Panc1 (cell line): Measurements from ENCODE around the gene NKD1. TPM values are rescaled to one million over a fixed set of nuclear protein-coding genes. Genes with fewer than 3 reads are reported as not detected.
A peak's percentile ranks its signal among the peaks of the same experiment; 100 is the strongest.

Experiments used
- ATAC-seq: fragments of 200-7000 bp; cut with Tn5 transposase; 2 replicates; pipeline ENCODE4 v1.9.1; 2020; ENCODE audit warnings: mild to moderate bottlenecking, moderate library complexity
- BruUV-seq: library from RNA; stranded (reverse); fragments of 400-500 nt; replicated peaks from 2 replicates; lab custom pipeline; 2021; lab: Mats Ljungman, UMichigan
- CTCF ChIA-PET: fragments of 300-600 bp; sonication (Branson Sonifier 250); formaldehyde crosslinking; loops from one replicate; lab custom pipeline; 2022; ENCODE audit warnings: antibody characterized with exemption; lab: Charles Lee
- POLR2A ChIA-PET: fragments of 300-600 bp; sonication (Branson Sonifier 250); formaldehyde crosslinking; loops from one replicate; lab custom pipeline; 2022; ENCODE audit warnings: antibody characterized with exemption; lab: Charles Lee
- DNase-seq: peaks from one replicate; pipeline ENCODE4 v3.0.0-alpha.2; 2010; ENCODE audit warnings: low read depth, low spot score
- H3K27ac ChIP-seq: 2 replicates; pipeline ENCODE4 v1.5.1; 2011; ENCODE audit warnings: mild to moderate bottlenecking, low read length, inconsistent platforms
- H3K27me3 ChIP-seq: fragments of 200-500 bp; sonication (Bioruptor generic); 2 replicates; pipeline ENCODE4 v1.6.0; 2014; ENCODE audit warnings: low read length, inconsistent platforms; ENCODE audit not compliant: control insufficient read depth, insufficient read depth
- H3K36me3 ChIP-seq: fragments of 200-500 bp; sonication (Bioruptor generic); 2 replicates; pipeline ENCODE4 v1.5.1; 2014; ENCODE audit warnings: inconsistent platforms, mild to moderate bottlenecking, low read length, moderate library complexity; ENCODE audit not compliant: control insufficient read depth, insufficient read depth
- H3K4me1 ChIP-seq: 2 replicates; pipeline ENCODE4 v1.5.1; 2011; ENCODE audit warnings: inconsistent platforms, mild to moderate bottlenecking, low read length, moderate library complexity; ENCODE audit not compliant: control insufficient read depth, insufficient read depth
- H3K4me3 ChIP-seq, 2 experiments: 2 replicates each; pipeline ENCODE4 v1.5.1; 2011 to 2012; ENCODE audit warnings: low read depth in 2 of 2, low read length in 2 of 2, mild to moderate bottlenecking in 2 of 2, inconsistent platforms in 1 of 2, moderate library complexity in 1 of 2
- H3K9me3 ChIP-seq: fragments of 200-500 bp; sonication (Bioruptor generic); 2 replicates; pipeline ENCODE4 v1.5.1; 2014; ENCODE audit warnings: low read depth, mild to moderate bottlenecking, inconsistent platforms, low read length, moderate library complexity; ENCODE audit not compliant: control insufficient read depth, insufficient read depth
- POLR2AphosphoS5 ChIP-seq: IDR thresholded peaks from 2 replicates; pipeline ENCODE4 v1.6.1; 2012; ENCODE audit warnings: mild to moderate bottlenecking, low read depth, low read length, moderate library complexity
- SIN3A ChIP-seq: IDR thresholded peaks from 2 replicates; pipeline ENCODE4 v1.6.1; 2012; ENCODE audit warnings: low read depth, mild to moderate bottlenecking, low read length, moderate library complexity, borderline replicate concordance; ENCODE audit not compliant: insufficient read depth
- TCF7L2 ChIP-seq: IDR thresholded peaks from 2 replicates; pipeline ENCODE4 v1.6.1; 2011; ENCODE audit warnings: mild to moderate bottlenecking, low read depth, low read length, inconsistent platforms
- in situ Hi-C: cut with HindIII; loops from 2 replicates; pipeline ENCODE4 v1.10.0; 2016; ENCODE audit warnings: low sequenced_read_pairs, low pct_unique_long_range_greater_than_20kb
- intact Hi-C: fragments of 100-400 bp; cut with micrococcal nuclease; formaldehyde crosslinking; loops from one replicate; pipeline ENCODE4 v1.10.0; 2022; ENCODE audit not compliant: unreplicated experiment
- total RNA-seq: library from RNA; stranded (reverse); gene quantifications from one replicate; pipeline ENCODE4 v1.2.1, GENCODE V29; 2021; ENCODE audit not compliant: unreplicated experiment
- TF ChIP-seq, protein P1 (sequence below), 2 experiments: IDR thresholded peaks; 2 replicates each; pipeline ENCODE4 v1.6.1; 2011 to 2012; ENCODE audit warnings: low read depth in 2 of 2, control low read depth in 1 of 2, low read length in 1 of 2, mild to moderate bottlenecking in 1 of 2, moderate library complexity in 1 of 2; ENCODE audit not compliant: insufficient read depth in 1 of 2
- TF ChIP-seq, protein P2 (sequence below): fragments of 450-650 bp; IDR thresholded peaks from 2 replicates; pipeline ENCODE4 v1.5.1; 2017; ENCODE audit warnings: mild to moderate bottlenecking

NKD1 gene
- total RNA-seq, 1 experiment from 2014 or later: 0.18 TPM

DNA sequence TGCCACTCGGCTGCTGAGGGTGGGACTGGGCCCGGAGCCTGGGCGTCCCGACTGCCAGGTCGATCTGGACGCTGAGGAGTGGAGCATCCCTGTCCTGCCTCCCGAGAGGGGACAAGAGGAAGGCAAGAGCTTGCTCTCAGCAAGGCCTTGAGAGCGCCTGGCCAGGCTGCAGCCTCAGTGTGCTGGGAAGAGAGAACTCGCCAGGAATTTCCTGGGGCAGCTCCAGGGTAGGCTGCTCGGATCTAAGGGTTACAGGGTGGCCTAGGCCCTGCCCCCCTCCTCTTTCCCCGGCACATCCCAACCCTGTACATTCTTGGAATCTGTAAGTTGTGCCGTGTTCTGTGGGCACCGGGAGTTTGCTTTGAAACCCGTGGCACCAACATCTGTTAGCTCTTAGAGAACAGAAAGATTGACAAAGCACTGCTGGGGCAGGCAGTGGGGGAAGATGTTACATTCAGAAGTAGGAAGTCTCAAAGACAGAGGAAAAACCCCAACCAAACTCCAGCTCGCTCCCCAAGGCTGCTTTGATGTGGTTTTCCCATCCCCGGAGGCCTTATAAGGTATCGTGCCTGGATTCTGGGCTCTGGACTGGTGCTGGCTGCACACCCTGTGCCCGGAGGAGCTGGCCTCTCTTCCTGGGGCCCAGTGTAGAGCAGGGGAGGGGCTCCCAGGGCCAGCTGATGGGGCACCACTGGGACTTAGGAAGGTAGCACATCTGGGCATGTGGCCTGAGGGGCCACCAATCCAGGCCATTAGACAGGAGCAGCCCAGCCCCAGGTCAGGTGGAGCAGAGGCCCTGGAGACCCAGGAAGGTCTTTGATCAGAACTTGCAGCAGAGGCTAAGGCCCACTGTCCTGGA, 55.2 kb downstream of the NKD1 start:
- ChIA-PET POLR2A (no interaction called here), CTCF (no interaction called here)
- intact Hi-C loops (no loop called here), in situ Hi-C loops (no loop called here)
- TF ChIP-seq TCF7L2: peak; percentile 56; the same call in 1 of the 2 replicates
- TF ChIP-seq, protein P1, sequence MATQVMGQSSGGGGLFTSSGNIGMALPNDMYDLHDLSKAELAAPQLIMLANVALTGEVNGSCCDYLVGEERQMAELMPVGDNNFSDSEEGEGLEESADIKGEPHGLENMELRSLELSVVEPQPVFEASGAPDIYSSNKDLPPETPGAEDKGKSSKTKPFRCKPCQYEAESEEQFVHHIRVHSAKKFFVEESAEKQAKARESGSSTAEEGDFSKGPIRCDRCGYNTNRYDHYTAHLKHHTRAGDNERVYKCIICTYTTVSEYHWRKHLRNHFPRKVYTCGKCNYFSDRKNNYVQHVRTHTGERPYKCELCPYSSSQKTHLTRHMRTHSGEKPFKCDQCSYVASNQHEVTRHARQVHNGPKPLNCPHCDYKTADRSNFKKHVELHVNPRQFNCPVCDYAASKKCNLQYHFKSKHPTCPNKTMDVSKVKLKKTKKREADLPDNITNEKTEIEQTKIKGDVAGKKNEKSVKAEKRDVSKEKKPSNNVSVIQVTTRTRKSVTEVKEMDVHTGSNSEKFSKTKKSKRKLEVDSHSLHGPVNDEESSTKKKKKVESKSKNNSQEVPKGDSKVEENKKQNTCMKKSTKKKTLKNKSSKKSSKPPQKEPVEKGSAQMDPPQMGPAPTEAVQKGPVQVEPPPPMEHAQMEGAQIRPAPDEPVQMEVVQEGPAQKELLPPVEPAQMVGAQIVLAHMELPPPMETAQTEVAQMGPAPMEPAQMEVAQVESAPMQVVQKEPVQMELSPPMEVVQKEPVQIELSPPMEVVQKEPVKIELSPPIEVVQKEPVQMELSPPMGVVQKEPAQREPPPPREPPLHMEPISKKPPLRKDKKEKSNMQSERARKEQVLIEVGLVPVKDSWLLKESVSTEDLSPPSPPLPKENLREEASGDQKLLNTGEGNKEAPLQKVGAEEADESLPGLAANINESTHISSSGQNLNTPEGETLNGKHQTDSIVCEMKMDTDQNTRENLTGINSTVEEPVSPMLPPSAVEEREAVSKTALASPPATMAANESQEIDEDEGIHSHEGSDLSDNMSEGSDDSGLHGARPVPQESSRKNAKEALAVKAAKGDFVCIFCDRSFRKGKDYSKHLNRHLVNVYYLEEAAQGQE (IDR thresholded peaks at IDR 0.05; ENCODE audit: insufficient read depth in 1 of 2, low read depth in 2 of 2, low read length in 1 of 2): no peak
- no peak for DNase-seq
- Histone ChIP-seq H3K27ac (no peak overlapping the region), H3K4me3 (no peak overlapping the region), H3K36me3 (no peaks in the 10 kb centered on the region), H3K4me1 (no peaks in the 10 kb centered on the region), H3K27me3 (no peaks in the 10 kb centered on the region), H3K9me3 (no peaks in the 10 kb centered on the region)
- no TSS peak for BruUV-seq
- ATAC-seq: no peak

DNA sequence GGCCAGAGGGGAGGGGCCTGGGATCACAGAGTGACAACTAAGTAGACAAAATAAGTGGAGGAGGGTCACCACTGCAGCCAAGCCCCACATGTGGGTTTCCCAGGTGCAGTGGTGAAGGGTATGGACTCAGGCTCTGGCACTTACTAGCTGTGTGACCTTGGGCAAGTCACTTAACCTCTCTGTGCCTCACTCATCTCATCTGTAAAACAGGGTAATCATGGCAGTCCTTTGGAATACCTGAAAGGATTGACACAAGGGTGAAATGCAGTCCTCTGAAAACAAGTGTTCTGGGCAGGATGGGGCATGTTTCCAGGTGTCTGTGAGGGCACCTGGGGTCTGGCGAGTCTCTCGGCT, 55.8 kb downstream of the NKD1 start:
- no peaks in the 10 kb centered on the region for H3K9me3 ChIP-seq
- BruUV-seq: no TSS peak
- no peak overlapping the region for H3K27ac ChIP-seq
- H3K27me3 ChIP-seq: no peaks in the 10 kb centered on the region
- intact Hi-C loops: no loop called here
- ATAC-seq: no peak
- H3K4me1 ChIP-seq: no peaks in the 10 kb centered on the region
- CTCF ChIA-PET: no interaction called here
- DNase-seq: no peak
- in situ Hi-C loops: no loop called here
- POLR2A ChIA-PET: no interaction called here
- no peak overlapping the region for H3K4me3 ChIP-seq
- TF ChIP-seq SIN3A (no peak), TCF7L2 (no peak), POLR2AphosphoS5 (no peak)
- TF ChIP-seq, protein P1 (IDR thresholded peaks at IDR 0.05; ENCODE audit: insufficient read depth in 1 of 2, low read depth in 2 of 2, low read length in 1 of 2): no peak
- TF ChIP-seq, protein P2, sequence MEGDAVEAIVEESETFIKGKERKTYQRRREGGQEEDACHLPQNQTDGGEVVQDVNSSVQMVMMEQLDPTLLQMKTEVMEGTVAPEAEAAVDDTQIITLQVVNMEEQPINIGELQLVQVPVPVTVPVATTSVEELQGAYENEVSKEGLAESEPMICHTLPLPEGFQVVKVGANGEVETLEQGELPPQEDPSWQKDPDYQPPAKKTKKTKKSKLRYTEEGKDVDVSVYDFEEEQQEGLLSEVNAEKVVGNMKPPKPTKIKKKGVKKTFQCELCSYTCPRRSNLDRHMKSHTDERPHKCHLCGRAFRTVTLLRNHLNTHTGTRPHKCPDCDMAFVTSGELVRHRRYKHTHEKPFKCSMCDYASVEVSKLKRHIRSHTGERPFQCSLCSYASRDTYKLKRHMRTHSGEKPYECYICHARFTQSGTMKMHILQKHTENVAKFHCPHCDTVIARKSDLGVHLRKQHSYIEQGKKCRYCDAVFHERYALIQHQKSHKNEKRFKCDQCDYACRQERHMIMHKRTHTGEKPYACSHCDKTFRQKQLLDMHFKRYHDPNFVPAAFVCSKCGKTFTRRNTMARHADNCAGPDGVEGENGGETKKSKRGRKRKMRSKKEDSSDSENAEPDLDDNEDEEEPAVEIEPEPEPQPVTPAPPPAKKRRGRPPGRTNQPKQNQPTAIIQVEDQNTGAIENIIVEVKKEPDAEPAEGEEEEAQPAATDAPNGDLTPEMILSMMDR: no peak
- H3K36me3 ChIP-seq: no peaks in the 10 kb centered on the region
